OCI-LY1 (cell line): ENCODE data around the gene FHOD3.

Experiments used
- H2AFZ ChIP-seq: fragments of 200-600 bp; sonication (generic), shearing (Covaris generic); 2 replicates; pipeline ENCODE4 v1.6.0; 2014; ENCODE audit warnings: antibody characterized with exemption, mild to moderate bottlenecking, low read length
- H3F3A ChIP-seq: fragments of 200-600 bp; sonication (generic), shearing (Covaris generic); 2 replicates; pipeline ENCODE4 v1.6.0; 2014; ENCODE audit warnings: mild to moderate bottlenecking, antibody characterized with exemption, low read length, moderate library complexity; ENCODE audit not compliant: insufficient read depth
- H3K27ac ChIP-seq: fragments of 200-600 bp; sonication (generic); 2 replicates; pipeline ENCODE4 v1.5.1; 2014; ENCODE audit warnings: low read length, mixed run types, mild to moderate bottlenecking, low read depth; ENCODE audit not compliant: poor library complexity, severe bottlenecking
- H3K27me3 ChIP-seq: fragments of 200-600 bp; sonication (generic); 2 replicates; pipeline ENCODE4 v1.6.0; 2014; ENCODE audit warnings: antibody characterized with exemption, mild to moderate bottlenecking, low read length, moderate library complexity; ENCODE audit not compliant: insufficient read depth
- H3K36me3 ChIP-seq: fragments of 200-600 bp; sonication (generic); 2 replicates; pipeline ENCODE4 v1.6.1; 2014; ENCODE audit warnings: mild to moderate bottlenecking, antibody characterized with exemption, low read length, moderate library complexity, mixed read lengths; ENCODE audit not compliant: insufficient read depth
- H3K4me1 ChIP-seq: fragments of 200-600 bp; sonication (generic); 2 replicates; pipeline ENCODE4 v1.5.1; 2014; ENCODE audit warnings: mild to moderate bottlenecking, low read length, moderate library complexity; ENCODE audit not compliant: insufficient read depth, severe bottlenecking
- H3K4me2 ChIP-seq: fragments of 200-600 bp; sonication (generic), shearing (Covaris generic); 2 replicates; pipeline ENCODE4 v1.6.1; 2014; ENCODE audit warnings: low read length
- H3K4me3 ChIP-seq: fragments of 200-600 bp; sonication (generic); 2 replicates; pipeline ENCODE4 v1.5.1; 2014; ENCODE audit warnings: low read length, low read depth, mild to moderate bottlenecking, mixed read lengths; ENCODE audit not compliant: poor library complexity, severe bottlenecking
- H3K79me2 ChIP-seq: fragments of 200-600 bp; shearing (Covaris generic); 2 replicates; pipeline ENCODE4 v1.6.1; 2016; ENCODE audit warnings: mixed run types, low read length, mixed read lengths; ENCODE audit not compliant: insufficient read depth
- H3K9ac ChIP-seq: fragments of 200-600 bp; sonication (generic), shearing (Covaris generic); 2 replicates; pipeline ENCODE4 v1.6.1; 2014; ENCODE audit warnings: mild to moderate bottlenecking, low read length, mixed read lengths
- H3K9me2 ChIP-seq: fragments of 200-600 bp; sonication (generic), shearing (Covaris generic); 2 replicates; pipeline ENCODE4 v1.6.1; 2014; ENCODE audit warnings: low read depth, mild to moderate bottlenecking, low read length, mixed read lengths
- H3K9me3 ChIP-seq: fragments of 200-600 bp; shearing (Covaris generic); 2 replicates; pipeline ENCODE4 v1.6.1; 2014; ENCODE audit warnings: low read length, mixed read lengths
- H4K20me1 ChIP-seq: fragments of 200-600 bp; sonication (generic), shearing (Covaris generic); 2 replicates; pipeline ENCODE4 v1.6.0; 2016; ENCODE audit warnings: mild to moderate bottlenecking, low read length; ENCODE audit not compliant: insufficient read depth
- EZH2 ChIP-seq: fragments of 200-600 bp; sonication (generic), shearing (Covaris generic); IDR thresholded peaks from 2 replicates; pipeline ENCODE4 v1.8.0; 2017; ENCODE audit warnings: borderline replicate concordance, mixed run types, mild to moderate bottlenecking, antibody characterized with exemption, low read length, moderate library complexity, mixed read lengths
- TF ChIP-seq, protein P1 (sequence below): fragments of 200-600 bp; sonication (generic), shearing (Covaris generic); IDR thresholded peaks from 2 replicates; pipeline ENCODE4 v1.5.1; 2017; ENCODE audit warnings: mild to moderate bottlenecking, antibody characterized with exemption, low read length, moderate library complexity, mixed read lengths

FHOD3 gene

GRCh38 chr18:36327352-36328316, 30.1 kb downstream of the FHOD3 start:
- H3K9me3 ChIP-seq: no peaks in the 10 kb centered on the region
- H3K4me2 ChIP-seq: no peak overlapping the region
- no peaks in the 10 kb centered on the region for H3K9me2 ChIP-seq
- H3K27ac ChIP-seq: no peak overlapping the region
- no peak for TF ChIP-seq EZH2
- H3K9ac ChIP-seq: no peak overlapping the region
- H3K4me1 ChIP-seq: no peaks in the 10 kb centered on the region
- no peaks in the 10 kb centered on the region for H4K20me1 ChIP-seq
- H2AFZ ChIP-seq: no peak overlapping the region
- no peaks in the 10 kb centered on the region for H3F3A ChIP-seq
- no peaks in the 10 kb centered on the region for H3K27me3 ChIP-seq
- no peaks in the 10 kb centered on the region for H3K79me2 ChIP-seq
- no peak overlapping the region for H3K4me3 ChIP-seq
- H3K36me3 ChIP-seq: no peaks in the 10 kb centered on the region

DNA sequence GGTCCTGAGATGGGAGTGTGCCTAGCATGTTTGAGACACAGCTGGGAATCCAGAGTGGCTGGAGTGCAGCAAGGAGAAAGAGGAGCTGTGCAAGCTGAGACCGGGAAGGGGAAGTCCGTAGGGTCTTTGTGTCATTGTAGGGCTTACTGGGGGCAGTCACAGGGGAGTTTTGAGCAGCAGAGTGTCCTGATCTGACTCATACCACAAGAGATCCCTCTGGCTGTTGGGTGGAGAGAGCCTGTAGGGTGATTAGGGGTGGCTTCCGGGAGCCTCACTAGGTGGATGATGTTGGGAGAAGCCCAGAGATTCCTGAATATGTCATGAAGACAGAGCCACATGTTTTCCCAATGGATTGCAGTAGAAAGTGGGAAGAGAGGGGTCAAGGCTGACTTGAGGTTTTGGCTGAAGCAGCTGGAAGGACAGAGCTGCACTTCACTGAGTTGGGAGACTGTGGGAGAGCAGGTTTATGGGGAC, 30.9 kb downstream of the FHOD3 start:
- no peaks in the 10 kb centered on the region for H3K4me1 ChIP-seq
- H3K4me3 ChIP-seq: no peak overlapping the region
- H2AFZ ChIP-seq: no peak overlapping the region
- H3K9ac ChIP-seq: no peak overlapping the region
- no peak overlapping the region for H3K27ac ChIP-seq
- H3F3A ChIP-seq: no peaks in the 10 kb centered on the region
- no peaks in the 10 kb centered on the region for H3K9me2 ChIP-seq
- H3K9me3 ChIP-seq: no peaks in the 10 kb centered on the region
- no peaks in the 10 kb centered on the region for H4K20me1 ChIP-seq
- no peaks in the 10 kb centered on the region for H3K27me3 ChIP-seq
- H3K79me2 ChIP-seq: no peaks in the 10 kb centered on the region
- no peak overlapping the region for H3K4me2 ChIP-seq
- H3K36me3 ChIP-seq: no peaks in the 10 kb centered on the region
- TF ChIP-seq, protein P1, sequence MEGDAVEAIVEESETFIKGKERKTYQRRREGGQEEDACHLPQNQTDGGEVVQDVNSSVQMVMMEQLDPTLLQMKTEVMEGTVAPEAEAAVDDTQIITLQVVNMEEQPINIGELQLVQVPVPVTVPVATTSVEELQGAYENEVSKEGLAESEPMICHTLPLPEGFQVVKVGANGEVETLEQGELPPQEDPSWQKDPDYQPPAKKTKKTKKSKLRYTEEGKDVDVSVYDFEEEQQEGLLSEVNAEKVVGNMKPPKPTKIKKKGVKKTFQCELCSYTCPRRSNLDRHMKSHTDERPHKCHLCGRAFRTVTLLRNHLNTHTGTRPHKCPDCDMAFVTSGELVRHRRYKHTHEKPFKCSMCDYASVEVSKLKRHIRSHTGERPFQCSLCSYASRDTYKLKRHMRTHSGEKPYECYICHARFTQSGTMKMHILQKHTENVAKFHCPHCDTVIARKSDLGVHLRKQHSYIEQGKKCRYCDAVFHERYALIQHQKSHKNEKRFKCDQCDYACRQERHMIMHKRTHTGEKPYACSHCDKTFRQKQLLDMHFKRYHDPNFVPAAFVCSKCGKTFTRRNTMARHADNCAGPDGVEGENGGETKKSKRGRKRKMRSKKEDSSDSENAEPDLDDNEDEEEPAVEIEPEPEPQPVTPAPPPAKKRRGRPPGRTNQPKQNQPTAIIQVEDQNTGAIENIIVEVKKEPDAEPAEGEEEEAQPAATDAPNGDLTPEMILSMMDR: no peak
- TF ChIP-seq EZH2: no peak

DNA sequence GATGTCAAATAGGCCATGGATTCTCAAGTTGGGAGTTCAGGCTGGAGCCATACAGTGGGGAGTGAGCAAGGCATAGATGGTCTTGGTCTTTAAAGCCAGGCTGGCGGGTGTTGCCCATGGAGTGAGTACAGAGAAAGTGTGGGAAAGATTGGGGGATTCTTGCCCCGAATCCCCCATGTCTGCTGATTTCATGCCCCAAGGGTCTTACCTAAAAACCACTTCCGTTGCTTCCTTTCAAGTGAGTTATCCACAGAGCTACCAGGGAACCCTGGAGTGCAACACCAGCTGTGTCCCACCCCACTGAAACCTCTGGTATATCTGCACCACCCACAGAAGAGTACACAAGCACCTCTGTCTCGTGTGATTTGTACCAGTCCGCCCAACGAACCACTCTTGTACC, 31.4 kb downstream of the FHOD3 start:
- no peak for TF ChIP-seq EZH2
- TF ChIP-seq, protein P1: no peak
- H3K27ac ChIP-seq: no peak overlapping the region
- H3K9me2 ChIP-seq: no peaks in the 10 kb centered on the region
- H3K9ac ChIP-seq: no peak overlapping the region
- no peaks in the 10 kb centered on the region for H4K20me1 ChIP-seq
- no peaks in the 10 kb centered on the region for H3K4me1 ChIP-seq
- H3F3A ChIP-seq: no peaks in the 10 kb centered on the region
- H3K9me3 ChIP-seq: no peaks in the 10 kb centered on the region
- H2AFZ ChIP-seq: no peak overlapping the region
- no peak overlapping the region for H3K4me3 ChIP-seq
- H3K27me3 ChIP-seq: no peaks in the 10 kb centered on the region
- H3K36me3 ChIP-seq: no peaks in the 10 kb centered on the region
- H3K79me2 ChIP-seq: no peaks in the 10 kb centered on the region
- no peak overlapping the region for H3K4me2 ChIP-seq
